HFF-Myc (cell line): ENCODE data around the gene LAMP2.
"Not testable (repeated sequence)": the region's sequence is repeated elsewhere in the genome, so short reads cannot be mapped to it uniquely, and the experiment has no call there.

Experiments used
- DNase-seq: peaks from one replicate; pipeline ENCODE4 v3.0.0-alpha.2; 2011; ENCODE audit warnings: low read depth; ENCODE audit errors: extremely low read depth
- H3K4me3 ChIP-seq: replicated peaks from 2 replicates; pipeline ENCODE4 v1.5.1; 2011; ENCODE audit warnings: low read depth, mild to moderate bottlenecking, control low read depth, low read length
- CTCF ChIP-seq: IDR thresholded peaks from 2 replicates; pipeline ENCODE4 v1.5.1; 2012; ENCODE audit warnings: mild to moderate bottlenecking, low read depth, low read length, control low read depth; ENCODE audit errors: missing control alignments

LAMP2 gene

GRCh38 chrX:120499301-120500072 is 30.4 kb upstream of the LAMP2 start:
- no peak overlapping the region for H3K4me3 ChIP-seq
- DNase-seq: no peak
- TF ChIP-seq CTCF: no peak

- not testable (repeated sequence) for DNase-seq, H3K4me3 ChIP-seq
Observed at GRCh38 chrX:120490119-120490518, 21.0 kb upstream of the LAMP2 start.

DNA sequence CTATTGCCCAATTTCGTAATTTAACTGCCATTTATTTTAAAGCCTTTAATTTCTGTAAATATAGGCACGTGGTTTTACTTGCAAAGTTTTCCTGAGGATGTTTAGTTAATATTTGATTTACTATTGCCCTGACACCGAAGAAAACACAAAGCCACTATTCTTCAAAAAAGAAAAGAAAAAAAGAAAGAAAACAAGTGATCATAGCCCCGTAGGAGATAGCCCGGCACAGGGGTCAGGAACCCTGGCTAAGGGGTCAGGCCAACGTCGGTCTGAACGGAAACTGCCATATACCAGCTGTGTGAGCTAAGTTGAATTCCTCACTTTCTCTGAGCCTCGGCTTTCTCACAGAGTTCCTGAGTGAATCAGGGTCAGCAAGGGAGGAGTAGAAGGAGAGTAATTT is 17.7 kb upstream of the LAMP2 start:
- no peak for DNase-seq
- no peak overlapping the region for H3K4me3 ChIP-seq
- TF ChIP-seq CTCF: no peak

DNA sequence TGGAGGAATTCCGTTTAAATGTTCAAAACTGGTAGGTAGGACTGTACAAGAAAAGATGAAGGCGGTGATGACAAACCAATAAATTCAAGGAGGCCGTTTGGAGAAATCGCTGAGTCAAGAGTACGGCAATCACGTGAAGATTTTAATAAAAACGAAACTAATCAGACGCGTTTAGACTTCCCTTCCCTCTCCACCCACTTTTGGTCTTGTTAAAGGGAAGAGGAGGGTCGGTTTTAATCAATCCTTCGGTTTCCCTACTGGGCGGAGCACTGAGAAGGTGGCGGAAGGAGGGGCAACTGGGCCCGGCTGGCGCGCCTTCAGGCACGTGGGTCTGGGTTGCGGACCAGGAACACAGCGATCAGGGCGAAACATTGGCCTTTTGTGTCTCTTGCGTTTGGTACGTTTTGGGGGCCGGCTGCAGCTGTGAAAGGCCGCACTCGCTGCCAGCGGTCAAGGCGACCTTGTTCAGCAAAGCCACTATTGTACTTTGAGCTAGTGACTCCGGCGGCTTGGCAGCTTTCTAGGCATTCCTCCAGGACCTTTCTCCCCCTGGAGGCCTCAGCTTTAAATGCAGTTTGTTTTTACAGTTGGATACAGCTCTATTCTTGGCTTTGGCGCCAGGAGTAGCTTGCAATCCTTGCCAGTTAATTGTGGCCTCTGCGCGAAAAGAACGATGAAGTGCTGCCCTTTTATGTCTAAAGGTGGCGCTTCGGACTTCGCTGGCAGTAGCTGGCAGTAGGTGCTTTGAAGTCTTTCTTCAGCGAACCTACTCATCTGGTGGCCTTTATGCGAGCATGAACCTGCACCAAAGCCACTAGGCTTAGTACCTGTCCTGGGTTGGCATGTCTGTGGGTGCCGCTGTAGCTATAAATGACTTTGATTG is 16.8 kb upstream of the LAMP2 start:
- peak; percentile 59 for DNase-seq
- peak; percentile 51 for TF ChIP-seq CTCF
- peak overlapping the region; percentile 41 for H3K4me3 ChIP-seq

GRCh38 chrX:120485315-120485637 is 16.2 kb upstream of the LAMP2 start:
- no peak for DNase-seq
- no peak for TF ChIP-seq CTCF
- H3K4me3 ChIP-seq: peak overlapping the region; percentile 41

DNA sequence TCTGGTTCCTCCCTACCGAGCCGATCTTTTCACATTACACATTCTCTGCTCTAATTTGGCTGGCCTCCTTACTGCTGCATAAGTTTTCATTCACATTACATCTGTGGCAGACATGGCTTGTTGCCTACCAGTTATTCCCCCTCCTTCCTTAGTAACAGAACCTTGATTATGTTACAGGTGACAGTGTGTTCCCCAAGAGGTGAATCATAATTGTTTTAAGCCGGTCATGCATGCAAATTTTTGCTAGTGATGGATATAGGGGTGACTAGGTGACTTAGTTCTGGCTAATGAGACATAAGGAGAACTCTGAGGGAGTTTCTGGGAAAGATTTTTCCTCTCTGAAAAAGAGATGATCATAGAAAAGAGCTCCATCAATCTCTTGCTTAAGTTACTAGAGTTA is 8.4 kb upstream of the LAMP2 start:
- H3K4me3 ChIP-seq: no peak overlapping the region
- DNase-seq: no peak
- TF ChIP-seq CTCF: no peak

GRCh38 chrX:120476714-120477113 is 7.6 kb upstream of the LAMP2 start:
- H3K4me3 ChIP-seq: no peak overlapping the region
- DNase-seq: no peak
- no peak for TF ChIP-seq CTCF
